Measurements from ENCODE around the gene SH3BP1. TPM values are rescaled to one million over a fixed set of nuclear protein-coding genes. Genes with fewer than 3 reads are reported as not detected.

The SH3BP1 gene
- polyA plus RNA-seq, 1 donor from 2014 or later = 0.63 TPM

- H3K4me3 ChIP-seq (ENCODE audit: low read length) = no peak overlapping the region
Observed at GRCh38 chr22:37678372-37678771, 38.9 kb downstream of the SH3BP1 start.

GRCh38 chr22:37679670-37680069, 40.2 kb downstream of the SH3BP1 start:
- Histone ChIP-seq H4K20me1 (ENCODE audit: insufficient read depth) (no peaks in the 10 kb centered on the region), H3K27ac (ENCODE audit: low read length) (no peak overlapping the region), H3K36me3 (ENCODE audit: insufficient read depth, low read length) (no peaks in the 10 kb centered on the region), H3F3A (ENCODE audit: insufficient read depth, low read length, poor library complexity, severe bottlenecking) (no peaks in the 10 kb centered on the region), H3K27me3 (ENCODE audit: insufficient read depth, low read depth, low read length) (no peaks in the 10 kb centered on the region), H3K9me2 (ENCODE audit: insufficient read depth, low read length) (no peaks in the 10 kb centered on the region), H3K9ac (ENCODE audit: low read length) (no peak overlapping the region), H2AFZ (ENCODE audit: low read depth, low read length) (no peak overlapping the region), H3K79me2 (replicated peaks; ENCODE audit: insufficient read depth, low read length) (no peaks in the 10 kb centered on the region), H3K4me3 (ENCODE audit: low read length) (no peak overlapping the region), H3K9me3 (ENCODE audit: low read length) (no peaks in the 10 kb centered on the region), H3K4me2 (ENCODE audit: low read length) (no peak overlapping the region)
- TF ChIP-seq POLR2AphosphoS5 (IDR thresholded peaks at IDR 0.05) (no peak), SMC3 (conservative IDR thresholded peaks at IDR 0.05; ENCODE audit: poor library complexity) (no peak), TAF1 (IDR thresholded peaks at IDR 0.05; ENCODE audit: low read depth) (no peak), RAD21 (conservative IDR thresholded peaks at IDR 0.05) (no peak), EZH2 (IDR thresholded peaks at IDR 0.05; ENCODE audit: borderline replicate concordance, insufficient read depth, low read length, poor library complexity, severe bottlenecking) (no peak), CTCF (IDR thresholded peaks at IDR 0.05; ENCODE audit: poor library complexity, severe bottlenecking) (no peak), MXI1 (conservative IDR thresholded peaks at IDR 0.05; ENCODE audit: poor library complexity, severe bottlenecking) (no peak), EP300 (conservative IDR thresholded peaks at IDR 0.05; ENCODE audit: poor library complexity, severe bottlenecking) (no peak), REST (IDR thresholded peaks at IDR 0.05; ENCODE audit: borderline replicate concordance) (no peak)

More at GRCh38 chr22:37678372-37678771, 38.9 kb downstream of the SH3BP1 start:
- Histone ChIP-seq H3K9me2 (ENCODE audit: insufficient read depth, low read length) (no peaks in the 10 kb centered on the region), H3K9ac (ENCODE audit: low read length) (no peak overlapping the region), H3F3A (ENCODE audit: insufficient read depth, low read length, poor library complexity, severe bottlenecking) (no peaks in the 10 kb centered on the region), H2AFZ (ENCODE audit: low read depth, low read length) (no peak overlapping the region), H3K4me2 (ENCODE audit: low read length) (no peak overlapping the region), H3K36me3 (ENCODE audit: insufficient read depth, low read length) (no peaks in the 10 kb centered on the region), H4K20me1 (ENCODE audit: insufficient read depth) (no peaks in the 10 kb centered on the region), H3K79me2 (replicated peaks; ENCODE audit: insufficient read depth, low read length) (no peaks in the 10 kb centered on the region), H3K9me3 (ENCODE audit: low read length) (no peaks in the 10 kb centered on the region), H3K27me3 (ENCODE audit: insufficient read depth, low read depth, low read length) (no peaks in the 10 kb centered on the region), H3K27ac (ENCODE audit: low read length) (no peak overlapping the region)
- no peak for TF ChIP-seq MXI1 (conservative IDR thresholded peaks at IDR 0.05; ENCODE audit: poor library complexity, severe bottlenecking)
- TF ChIP-seq EZH2 (IDR thresholded peaks at IDR 0.05; ENCODE audit: borderline replicate concordance, insufficient read depth, low read length, poor library complexity, severe bottlenecking) = no peak
- TF ChIP-seq SMC3 (conservative IDR thresholded peaks at IDR 0.05; ENCODE audit: poor library complexity) = no peak
- no peak for TF ChIP-seq RAD21 (conservative IDR thresholded peaks at IDR 0.05)
- TF ChIP-seq EP300 (conservative IDR thresholded peaks at IDR 0.05; ENCODE audit: poor library complexity, severe bottlenecking) = no peak

Data from neural cell (in vitro differentiated cells).